ENCODE results near the gene YAE1.
"Not testable (repeated sequence)": the region's sequence is repeated elsewhere in the genome, so short reads cannot be mapped to it uniquely, and the experiment has no call there.

Gene YAE1

DNA sequence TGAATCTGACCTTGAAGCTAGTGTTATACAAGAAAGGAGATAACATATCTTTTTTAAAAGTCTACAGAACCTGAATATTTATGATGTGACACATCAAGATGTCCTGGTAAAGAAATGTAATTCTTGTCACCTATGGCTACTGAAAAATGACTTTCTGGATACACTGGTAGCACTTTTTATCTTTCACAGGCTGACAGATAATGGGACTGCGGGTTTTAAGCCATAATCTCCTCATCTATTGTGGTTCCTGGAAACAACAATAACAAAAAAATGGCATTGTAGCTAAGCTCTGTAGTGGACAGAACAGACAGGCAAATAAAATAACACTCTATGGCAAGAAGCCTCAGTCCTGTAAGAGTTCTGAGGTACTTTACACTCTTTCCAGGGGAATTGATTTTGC, 31.6 kb upstream of the YAE1 start:
- Histone ChIP-seq H3K27ac (ENCODE audit: low read length) (peak overlapping the region; percentile 16), H3K27me3 (ENCODE audit: low read depth, low read length) (no peaks in the 10 kb centered on the region), H3K4me1 (ENCODE audit: control insufficient read depth in 1 of 2, insufficient read depth in 2 of 2, low read length in 2 of 2) (no peaks in the 10 kb centered on the region), H3K9me3 (ENCODE audit: control insufficient read depth in 1 of 2, low read length in 2 of 2) (no peaks in the 10 kb centered on the region), H3K4me3 (ENCODE audit: low read depth in 1 of 2, low read length in 2 of 2) (no peak overlapping the region), H3K36me3 (ENCODE audit: control insufficient read depth in 1 of 2, insufficient read depth in 2 of 2, low read length in 2 of 2) (no peaks in the 10 kb centered on the region)

DNA sequence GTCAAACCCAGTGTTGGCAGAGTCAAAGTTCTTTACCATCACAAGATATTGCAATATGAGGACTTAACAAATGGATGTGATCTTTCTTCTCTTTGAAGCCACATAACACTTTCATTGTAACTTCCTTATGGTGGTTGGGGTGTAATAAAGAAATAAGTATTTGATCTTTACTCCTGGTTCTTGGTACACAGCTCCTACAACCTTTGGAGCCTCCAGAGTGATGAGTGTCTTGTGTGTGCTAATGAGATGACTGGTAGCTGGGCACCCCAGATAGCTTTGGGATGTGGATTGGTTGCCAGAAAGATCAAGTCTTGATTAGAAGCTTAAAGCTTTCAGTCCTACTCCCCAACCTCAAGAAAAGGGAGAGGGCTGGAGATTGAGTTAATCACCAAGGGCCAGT, 31.1 kb upstream of the YAE1 start:
- H3K4me3 ChIP-seq (ENCODE audit: low read depth in 1 of 2, low read length in 2 of 2), result no peak overlapping the region
- no peaks in the 10 kb centered on the region for H3K36me3 ChIP-seq (ENCODE audit: control insufficient read depth in 1 of 2, insufficient read depth in 2 of 2, low read length in 2 of 2)
- H3K27ac ChIP-seq (ENCODE audit: low read length), result peak overlapping the region; percentile 12
- H3K4me1 ChIP-seq (ENCODE audit: control insufficient read depth in 1 of 2, insufficient read depth in 2 of 2, low read length in 2 of 2), result no peaks in the 10 kb centered on the region
- no peaks in the 10 kb centered on the region for H3K27me3 ChIP-seq (ENCODE audit: low read depth, low read length)
- H3K9me3 ChIP-seq (ENCODE audit: control insufficient read depth in 1 of 2, low read length in 2 of 2), result no peaks in the 10 kb centered on the region

GRCh38 chr7:39535720-39536119, 30.5 kb upstream of the YAE1 start:
- peak overlapping the region; percentile 12 for H3K27ac ChIP-seq (ENCODE audit: low read length)
- H3K4me1 ChIP-seq (ENCODE audit: control insufficient read depth in 1 of 2, insufficient read depth in 2 of 2, low read length in 2 of 2), result no peaks in the 10 kb centered on the region
- no peaks in the 10 kb centered on the region for H3K9me3 ChIP-seq (ENCODE audit: control insufficient read depth in 1 of 2, low read length in 2 of 2)
- no peaks in the 10 kb centered on the region for H3K27me3 ChIP-seq (ENCODE audit: low read depth, low read length)
- no peak overlapping the region for H3K4me3 ChIP-seq (ENCODE audit: low read depth in 1 of 2, low read length in 2 of 2)
- H3K36me3 ChIP-seq (ENCODE audit: control insufficient read depth in 1 of 2, insufficient read depth in 2 of 2, low read length in 2 of 2), result no peaks in the 10 kb centered on the region

DNA sequence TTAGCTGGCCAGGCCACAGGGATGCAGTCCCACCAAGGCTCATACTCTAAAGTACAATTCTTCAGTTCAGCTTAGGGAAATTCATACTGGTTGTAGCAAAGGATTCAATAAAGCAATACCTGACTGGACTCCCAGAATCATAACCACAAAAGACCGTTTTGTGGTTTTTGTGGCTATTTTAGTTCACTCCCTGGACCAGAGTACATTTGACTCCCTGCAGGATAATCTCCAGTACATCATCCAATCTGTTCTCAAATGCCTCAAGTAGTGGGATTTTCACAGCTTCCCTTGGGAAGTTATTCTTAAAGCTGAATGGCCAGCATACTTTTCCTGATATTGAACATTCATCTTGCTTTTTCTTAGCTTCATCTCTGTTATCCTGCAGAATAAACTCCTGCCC, 29.3 kb upstream of the YAE1 start:
- no peaks in the 10 kb centered on the region for H3K36me3 ChIP-seq (ENCODE audit: control insufficient read depth in 1 of 2, insufficient read depth in 2 of 2, low read length in 2 of 2)
- no peaks in the 10 kb centered on the region for H3K9me3 ChIP-seq (ENCODE audit: control insufficient read depth in 1 of 2, low read length in 2 of 2)
- no peaks in the 10 kb centered on the region for H3K4me1 ChIP-seq (ENCODE audit: control insufficient read depth in 1 of 2, insufficient read depth in 2 of 2, low read length in 2 of 2)
- H3K27me3 ChIP-seq (ENCODE audit: low read depth, low read length), result no peaks in the 10 kb centered on the region
- no peak overlapping the region for H3K4me3 ChIP-seq (ENCODE audit: low read depth in 1 of 2, low read length in 2 of 2)
- no peak overlapping the region for H3K27ac ChIP-seq (ENCODE audit: low read length)

- Histone ChIP-seq H3K27me3 (ENCODE audit: low read depth, low read length) (no peaks in the 10 kb centered on the region), H3K4me1 (ENCODE audit: control insufficient read depth in 1 of 2, insufficient read depth in 2 of 2, low read length in 2 of 2) (no peaks in the 10 kb centered on the region), H3K9me3 (ENCODE audit: control insufficient read depth in 1 of 2, low read length in 2 of 2) (no peaks in the 10 kb centered on the region), H3K36me3 (ENCODE audit: control insufficient read depth in 1 of 2, insufficient read depth in 2 of 2, low read length in 2 of 2) (no peaks in the 10 kb centered on the region), H3K4me3 (ENCODE audit: low read depth in 1 of 2, low read length in 2 of 2) (no peak overlapping the region), H3K27ac (ENCODE audit: low read length) (no peak overlapping the region)
Measured at GRCh38 chr7:39539816-39540215, 26.4 kb upstream of the YAE1 start.

- H3K9me3 ChIP-seq (ENCODE audit: control insufficient read depth in 1 of 2, low read length in 2 of 2), result no peaks in the 10 kb centered on the region
- no peak overlapping the region for H3K27ac ChIP-seq (ENCODE audit: low read length)
- no peak overlapping the region for H3K4me3 ChIP-seq (ENCODE audit: low read depth in 1 of 2, low read length in 2 of 2)
- no peaks in the 10 kb centered on the region for H3K27me3 ChIP-seq (ENCODE audit: low read depth, low read length)
- H3K36me3 ChIP-seq (ENCODE audit: control insufficient read depth in 1 of 2, insufficient read depth in 2 of 2, low read length in 2 of 2), result no peaks in the 10 kb centered on the region
- H3K4me1 ChIP-seq (ENCODE audit: control insufficient read depth in 1 of 2, insufficient read depth in 2 of 2, low read length in 2 of 2), result no peaks in the 10 kb centered on the region
Measured at GRCh38 chr7:39540320-39540719, 25.9 kb upstream of the YAE1 start.

- no peaks in the 10 kb centered on the region for H3K4me1 ChIP-seq (ENCODE audit: control insufficient read depth in 1 of 2, insufficient read depth in 2 of 2, low read length in 2 of 2)
- H3K4me3 ChIP-seq (ENCODE audit: low read depth in 1 of 2, low read length in 2 of 2), result no peak overlapping the region
- H3K36me3 ChIP-seq (ENCODE audit: control insufficient read depth in 1 of 2, insufficient read depth in 2 of 2, low read length in 2 of 2), result no peaks in the 10 kb centered on the region
- H3K9me3 ChIP-seq (ENCODE audit: control insufficient read depth in 1 of 2, low read length in 2 of 2), result no peaks in the 10 kb centered on the region
- no peak overlapping the region for H3K27ac ChIP-seq (ENCODE audit: low read length)
- H3K27me3 ChIP-seq (ENCODE audit: low read depth, low read length), result no peaks in the 10 kb centered on the region
Measured at GRCh38 chr7:39541511-39541910, 24.7 kb upstream of the YAE1 start.

DNA sequence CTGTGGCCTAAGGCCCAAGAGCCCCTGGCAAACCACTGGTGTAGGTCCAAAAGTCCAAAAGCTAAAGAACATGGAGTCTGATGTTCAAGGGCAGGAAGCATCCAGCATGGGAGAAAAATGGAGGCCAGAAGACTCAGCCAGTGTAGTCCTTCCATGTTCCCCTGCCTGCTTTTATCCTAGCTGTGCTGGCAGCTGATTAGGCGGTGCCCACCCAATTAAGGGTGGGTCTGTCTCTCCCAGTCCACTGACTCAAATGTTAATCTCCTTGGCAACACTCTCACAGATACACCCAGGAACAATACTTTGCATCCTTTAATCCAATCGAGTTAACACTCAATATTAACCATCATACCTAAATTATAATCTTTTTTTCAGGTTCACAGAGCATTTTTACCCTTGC, 21.4 kb upstream of the YAE1 start:
- H3K36me3 ChIP-seq (ENCODE audit: control insufficient read depth in 1 of 2, insufficient read depth in 2 of 2, low read length in 2 of 2); H3K27me3 ChIP-seq (ENCODE audit: low read depth, low read length); H3K4me3 ChIP-seq (ENCODE audit: low read depth in 1 of 2, low read length in 2 of 2); H3K27ac ChIP-seq (ENCODE audit: low read length); H3K4me1 ChIP-seq (ENCODE audit: control insufficient read depth in 1 of 2, insufficient read depth in 2 of 2, low read length in 2 of 2): not testable (repeated sequence)
- peaks cover 12 to 13% of the 10 kb centered on the region in 2 donors for H3K9me3 ChIP-seq (ENCODE audit: control insufficient read depth in 1 of 2, low read length in 2 of 2)

GRCh38 chr7:39547336-39547735, 18.9 kb upstream of the YAE1 start:
- Histone ChIP-seq H3K36me3 (ENCODE audit: control insufficient read depth in 1 of 2, insufficient read depth in 2 of 2, low read length in 2 of 2) (no peaks in the 10 kb centered on the region), H3K4me3 (ENCODE audit: low read depth in 1 of 2, low read length in 2 of 2) (peak overlapping the region in 1 of 2 donors; percentile 30), H3K4me1 (ENCODE audit: control insufficient read depth in 1 of 2, insufficient read depth in 2 of 2, low read length in 2 of 2) (no peaks in the 10 kb centered on the region), H3K27me3 (ENCODE audit: low read depth, low read length) (no peaks in the 10 kb centered on the region), H3K9me3 (ENCODE audit: control insufficient read depth in 1 of 2, low read length in 2 of 2) (peaks cover 12 to 13% of the 10 kb centered on the region in 2 donors), H3K27ac (ENCODE audit: low read length) (no peak overlapping the region)

- no peaks in the 10 kb centered on the region for H3K27me3 ChIP-seq (ENCODE audit: low read depth, low read length)
- no peak overlapping the region for H3K27ac ChIP-seq (ENCODE audit: low read length)
- no peaks in the 10 kb centered on the region for H3K4me1 ChIP-seq (ENCODE audit: control insufficient read depth in 1 of 2, insufficient read depth in 2 of 2, low read length in 2 of 2)
- H3K4me3 ChIP-seq (ENCODE audit: low read depth in 1 of 2, low read length in 2 of 2), result no peak overlapping the region
- H3K9me3 ChIP-seq (ENCODE audit: control insufficient read depth in 1 of 2, low read length in 2 of 2), result peaks cover 12 to 13% of the 10 kb centered on the region in 2 donors
- H3K36me3 ChIP-seq (ENCODE audit: control insufficient read depth in 1 of 2, insufficient read depth in 2 of 2, low read length in 2 of 2), result no peaks in the 10 kb centered on the region
Measured at GRCh38 chr7:39550411-39550810, 15.8 kb upstream of the YAE1 start.

DNA sequence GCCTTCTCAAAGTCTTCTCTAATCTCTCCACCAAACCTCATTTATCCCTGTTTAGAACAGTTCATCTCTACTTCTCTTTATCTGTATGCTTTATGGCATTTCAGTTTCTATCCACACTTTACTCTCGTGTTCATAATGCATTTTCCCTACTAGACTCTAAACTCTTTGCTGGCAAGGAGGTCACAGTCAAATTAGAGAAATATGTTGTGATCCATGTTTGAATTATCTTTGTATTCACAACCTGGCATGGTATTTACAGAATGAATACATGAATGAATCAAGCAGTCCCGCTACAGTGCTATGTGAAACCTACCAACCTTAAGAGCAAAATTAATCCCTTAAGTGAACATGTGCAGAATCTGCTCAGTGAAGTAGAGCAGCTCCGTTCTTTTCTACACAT, 12.8 kb upstream of the YAE1 start:
- no peak overlapping the region for H3K4me3 ChIP-seq (ENCODE audit: low read depth in 1 of 2, low read length in 2 of 2)
- H3K27ac ChIP-seq (ENCODE audit: low read length), result no peak overlapping the region
- no peaks in the 10 kb centered on the region for H3K36me3 ChIP-seq (ENCODE audit: control insufficient read depth in 1 of 2, insufficient read depth in 2 of 2, low read length in 2 of 2)
- H3K27me3 ChIP-seq (ENCODE audit: low read depth, low read length), result no peaks in the 10 kb centered on the region
- H3K9me3 ChIP-seq (ENCODE audit: control insufficient read depth in 1 of 2, low read length in 2 of 2), result no peaks in the 10 kb centered on the region
- H3K4me1 ChIP-seq (ENCODE audit: control insufficient read depth in 1 of 2, insufficient read depth in 2 of 2, low read length in 2 of 2), result no peaks in the 10 kb centered on the region

DNA sequence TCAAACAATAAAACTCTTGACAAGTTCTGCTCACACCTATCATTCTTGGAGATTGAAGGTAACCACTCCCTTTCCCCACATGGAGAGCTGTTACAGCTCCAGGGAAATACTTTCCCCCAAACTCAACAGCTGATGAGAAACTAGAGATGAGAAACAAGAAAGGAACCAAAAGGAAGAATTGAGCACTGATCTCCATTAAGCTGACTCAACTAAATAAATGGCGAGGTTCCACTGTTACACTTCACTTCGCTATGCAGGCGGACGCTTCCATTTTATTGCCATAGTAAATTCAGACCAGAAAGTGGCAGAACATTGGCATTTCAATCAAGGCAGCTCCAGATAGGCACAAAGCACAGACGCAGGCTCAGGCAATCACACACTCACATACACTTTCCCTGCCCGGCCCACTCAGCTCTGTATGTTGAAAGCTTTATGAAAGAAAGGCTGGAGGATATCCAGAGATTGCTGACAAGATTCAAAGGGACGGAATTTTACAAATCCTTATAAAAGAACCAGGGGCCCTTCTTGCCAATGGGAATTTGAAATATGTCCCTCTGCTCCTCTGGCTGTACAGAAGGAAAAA, 11.5 kb upstream of the YAE1 start:
- H3K4me3 ChIP-seq (ENCODE audit: low read depth in 1 of 2, low read length in 2 of 2), result no peak overlapping the region
- H3K27me3 ChIP-seq (ENCODE audit: low read depth, low read length), result no peaks in the 10 kb centered on the region
- H3K27ac ChIP-seq (ENCODE audit: low read length), result no peak overlapping the region
- H3K36me3 ChIP-seq (ENCODE audit: control insufficient read depth in 1 of 2, insufficient read depth in 2 of 2, low read length in 2 of 2), result no peaks in the 10 kb centered on the region
- no peaks in the 10 kb centered on the region for H3K4me1 ChIP-seq (ENCODE audit: control insufficient read depth in 1 of 2, insufficient read depth in 2 of 2, low read length in 2 of 2)
- H3K9me3 ChIP-seq (ENCODE audit: control insufficient read depth in 1 of 2, low read length in 2 of 2), result no peaks in the 10 kb centered on the region
